Activated CD4-positive, alpha-beta T cell treated with anti-CD3 and anti-CD28 coated beads for 1 hour (primary cell): ENCODE measurements around the gene ARSD.
"Not testable (repeated sequence)": the region's sequence is repeated elsewhere in the genome, so short reads cannot be mapped to it uniquely, and the experiment has no call there.

Experiments
- DNase-seq: peaks from one replicate; pipeline ENCODE4 v3.0.0-alpha.2; 2020

The ARSD gene

GRCh38 chrX:2931612-2932011, 2.5 kb upstream of the ARSD start:
- no peak for DNase-seq

DNA sequence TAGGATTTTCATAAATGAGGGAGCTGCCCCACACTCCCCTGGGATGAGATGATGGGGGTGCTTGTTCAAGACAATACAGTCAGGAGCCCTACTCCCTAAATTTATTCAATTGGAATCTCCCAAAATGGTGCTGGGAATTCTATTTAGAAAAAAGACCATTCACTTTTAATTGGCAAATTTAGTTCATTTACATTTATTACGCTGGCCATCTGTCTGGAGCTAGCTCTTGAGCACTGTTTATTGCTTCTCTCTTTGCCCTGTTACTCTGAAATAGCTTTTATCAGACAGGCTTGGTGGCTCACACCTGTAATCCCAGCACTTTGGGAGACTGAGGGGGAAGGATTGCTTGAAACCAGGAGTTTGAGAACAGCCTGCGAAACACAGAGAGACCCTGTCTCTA, 2.0 kb upstream of the ARSD start:
- DNase-seq: no peak

GRCh38 chrX:2928191-2928582, 952 bp downstream of the ARSD start:
- no peak for DNase-seq

GRCh38 chrX:2926664-2927275, 2.4 kb downstream of the ARSD start:
- DNase-seq: no peak

GRCh38 chrX:2926255-2926654, 2.9 kb downstream of the ARSD start:
- DNase-seq: not testable (repeated sequence)

DNA sequence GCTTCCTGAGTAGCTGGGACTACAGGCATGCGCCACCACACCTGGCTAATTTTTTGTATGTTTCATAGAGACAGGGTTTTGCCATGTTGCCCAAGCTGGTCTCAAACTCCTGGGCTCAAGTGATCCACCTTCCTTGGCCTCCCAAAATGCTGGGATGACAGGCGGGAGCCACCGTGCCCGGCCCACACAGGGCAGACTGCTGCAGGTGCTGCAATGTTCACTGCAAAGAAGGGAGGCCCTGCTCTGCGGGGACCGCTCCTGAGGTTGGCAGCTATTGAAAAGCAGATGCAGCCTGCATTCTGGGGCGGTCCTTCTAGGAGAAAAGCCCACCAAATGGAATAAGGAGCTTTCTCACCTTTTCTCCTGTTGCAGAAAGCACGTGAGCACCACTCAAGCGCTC, 5.0 kb downstream of the ARSD start:
- DNase-seq: no peak

- DNase-seq: no peak
Measured at GRCh38 chrX:2921750-2922149, 7.4 kb downstream of the ARSD start.

GRCh38 chrX:2921193-2921592, 7.9 kb downstream of the ARSD start:
- DNase-seq: no peak

GRCh38 chrX:2917767-2918166, 11.4 kb downstream of the ARSD start:
- no peak for DNase-seq

DNA sequence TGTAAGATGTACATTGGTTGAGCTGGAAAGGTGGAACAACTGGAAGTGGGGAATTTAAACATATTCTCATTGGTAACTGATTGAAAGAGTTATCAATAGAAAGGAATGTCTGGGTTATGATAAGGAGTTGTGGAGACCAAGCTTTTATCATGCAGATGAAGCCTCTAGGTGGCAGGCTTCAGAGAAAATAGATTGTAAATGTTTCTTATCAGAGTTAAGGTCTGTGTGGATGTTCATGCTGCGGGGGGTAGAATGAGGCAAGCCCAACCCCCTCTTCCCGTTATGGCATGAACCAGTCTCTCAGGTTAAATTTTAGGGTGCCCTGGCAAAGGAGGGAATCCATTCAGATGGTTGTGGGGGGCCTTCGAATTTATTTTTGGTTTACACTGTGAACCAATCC, 16.0 kb downstream of the ARSD start:
- no peak for DNase-seq

DNA sequence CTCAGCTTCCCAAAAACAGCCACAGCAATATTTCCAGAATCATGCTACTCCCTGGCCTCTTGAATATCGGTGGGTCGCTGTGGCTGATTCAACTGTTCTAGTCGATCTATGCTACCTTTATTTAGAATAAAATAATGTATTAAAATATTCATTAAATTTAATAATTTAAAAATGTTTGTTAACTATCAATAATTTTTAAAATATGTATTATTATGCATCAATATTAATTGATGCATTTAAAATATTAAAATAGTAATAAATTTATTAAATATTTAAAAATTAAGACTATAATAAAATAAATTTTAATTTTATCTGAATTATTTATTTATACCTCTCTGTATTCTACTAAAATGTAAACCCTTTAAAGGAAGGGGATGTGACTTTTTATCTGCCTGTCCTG, 19.0 kb downstream of the ARSD start:
- DNase-seq: no peak

- DNase-seq: no peak
Measured at GRCh38 chrX:2908125-2908685, 20.9 kb downstream of the ARSD start.

GRCh38 chrX:2907295-2907694, 21.8 kb downstream of the ARSD start:
- no peak for DNase-seq

- no peak for DNase-seq
Measured at GRCh38 chrX:2903366-2903765, 25.8 kb downstream of the ARSD start.

- no peak for DNase-seq
Measured at GRCh38 chrX:2902841-2903240, 26.3 kb downstream of the ARSD start.

GRCh38 chrX:2901367-2902036, 27.6 kb downstream of the ARSD start:
- DNase-seq: no peak

DNA sequence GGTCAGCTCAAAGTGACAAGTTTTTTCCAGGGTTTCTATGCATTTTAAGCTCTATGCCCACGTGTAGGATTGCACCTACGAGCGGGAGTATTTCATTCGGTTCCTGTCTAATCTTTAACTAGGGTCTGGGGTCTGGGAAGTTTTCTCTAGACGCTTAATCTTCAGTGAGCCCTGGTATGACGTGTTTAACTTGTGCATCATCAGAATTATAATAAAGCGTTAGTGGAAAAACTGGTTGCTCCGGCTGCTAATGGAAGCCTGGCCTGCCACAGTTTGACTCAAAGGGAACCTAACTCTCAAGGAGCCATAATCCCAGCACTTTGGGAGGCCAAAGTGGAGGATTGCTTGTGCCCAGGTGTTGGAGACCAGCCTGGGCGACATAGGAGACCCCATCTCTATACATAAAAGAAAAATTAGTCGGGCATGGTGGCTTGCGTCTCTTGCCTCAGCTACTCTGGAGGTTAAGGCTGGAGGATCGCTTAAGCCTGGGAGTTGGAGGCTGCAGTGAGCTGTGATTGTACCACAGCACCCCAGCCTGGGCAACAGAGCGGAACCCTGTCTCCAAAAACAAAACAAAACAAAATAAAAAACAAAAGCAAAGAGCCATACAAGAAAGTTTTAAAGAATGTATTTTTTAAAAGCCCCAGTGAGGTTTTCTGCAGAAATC, 30.2 kb downstream of the ARSD start:
- DNase-seq: no peak

DNA sequence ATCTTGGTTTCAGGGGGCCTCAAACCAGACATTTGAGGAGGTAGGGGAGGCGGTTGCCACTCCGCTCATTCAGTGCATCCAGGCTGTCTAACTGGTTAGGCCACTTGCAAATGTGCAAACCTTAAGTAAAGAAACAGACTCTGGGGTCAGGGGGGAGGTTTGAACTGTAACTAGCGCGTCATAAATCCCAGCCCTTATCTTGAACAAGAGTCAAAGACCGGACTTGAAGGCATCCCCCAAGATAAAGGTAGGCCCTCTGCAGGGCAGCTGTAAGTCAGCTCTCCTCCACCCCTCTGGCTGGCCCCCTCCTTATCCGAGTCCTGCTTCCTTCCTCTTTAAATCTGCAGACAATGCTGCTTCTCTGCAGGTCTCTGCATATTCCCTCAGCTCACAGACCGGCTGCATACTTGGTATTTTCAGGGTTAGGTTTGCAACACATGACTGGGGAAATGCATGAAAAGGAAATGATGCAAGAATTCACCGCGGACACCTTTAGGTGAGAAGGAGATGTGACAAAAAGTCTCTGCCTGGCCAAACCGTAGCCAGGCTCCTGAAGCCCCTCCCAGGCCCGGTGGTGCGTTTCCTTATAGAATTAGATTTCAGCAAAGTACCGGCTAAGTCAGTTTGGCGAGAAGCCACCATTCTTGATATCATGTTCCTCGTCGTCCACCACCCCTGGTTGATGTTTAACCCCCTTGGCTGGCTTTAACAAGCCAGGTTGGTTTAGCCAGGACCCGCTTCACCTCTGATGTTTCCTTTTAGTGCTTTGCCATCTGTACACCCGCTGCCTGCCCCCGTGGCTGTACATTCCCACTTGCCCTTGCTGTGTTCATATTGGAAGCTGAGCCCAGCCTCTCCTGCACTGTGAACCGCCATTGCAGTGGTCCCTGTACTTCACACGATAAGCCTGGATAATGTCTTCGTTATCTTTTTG, 31.2 kb downstream of the ARSD start:
- DNase-seq: not testable (repeated sequence)

DNA sequence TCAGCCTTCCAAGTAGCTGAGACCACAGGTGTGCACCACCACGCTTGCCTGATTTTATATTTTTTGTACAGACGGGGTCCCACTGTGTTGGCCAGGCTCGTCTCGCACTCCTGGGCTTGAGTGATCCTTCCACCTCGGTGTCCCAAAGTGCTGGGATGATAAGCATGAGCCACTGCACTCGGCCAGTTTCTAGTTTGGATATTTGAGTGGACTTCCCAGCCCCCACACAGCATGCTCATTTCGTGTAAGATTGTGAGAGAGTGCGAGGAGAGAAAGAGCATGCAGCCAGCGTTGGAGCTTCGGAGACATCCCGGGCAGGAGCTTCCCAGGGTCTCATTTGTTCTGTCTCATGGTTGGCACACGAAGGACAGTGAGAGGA, 31.8 kb downstream of the ARSD start:
- no peak for DNase-seq

DNA sequence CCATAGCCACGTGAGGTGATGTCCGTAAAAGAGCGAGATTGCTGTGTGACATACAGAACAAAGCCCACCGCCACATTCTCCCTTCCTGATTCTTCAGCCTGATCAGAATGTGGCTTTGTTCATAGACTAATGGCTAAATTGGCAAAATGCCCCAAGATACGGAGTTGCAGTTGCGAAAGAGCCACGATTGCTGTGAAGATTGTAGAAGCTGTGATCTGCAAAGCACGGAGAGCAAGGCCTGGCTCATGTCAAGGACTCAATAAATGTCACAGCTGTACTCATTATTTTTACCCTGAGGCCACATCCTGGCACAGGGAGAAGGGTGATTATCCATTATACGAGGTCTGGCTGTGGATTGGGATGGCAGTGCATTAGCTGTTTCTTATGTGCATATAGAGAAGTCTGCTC, 34.2 kb downstream of the ARSD start:
- no peak for DNase-seq

- DNase-seq: no peak
Measured at GRCh38 chrX:2892816-2893215, 36.3 kb downstream of the ARSD start.

- not testable (repeated sequence) for DNase-seq
Measured at GRCh38 chrX:2890536-2891460, 38.3 kb downstream of the ARSD start.
